SK-N-SH (cell line): Measurements from ENCODE around the gene S100A4. TPM values are rescaled to one million over a fixed set of nuclear protein-coding genes. Genes with fewer than 3 reads are reported as not detected.
"Not testable (repeated sequence)": the region's sequence is repeated elsewhere in the genome, so short reads cannot be mapped to it uniquely, and the experiment has no call there.

Experiments
- CTCF ChIA-PET: fragments of 300-600, 350-600 bp; formaldehyde crosslinking; extraction: SDS; loops from one replicate; lab custom pipeline; 2021; lab: Yijun Ruan, JAX
- POLR2A ChIA-PET: fragments of 350-600 bp; sonication (Branson Sonifier 250); formaldehyde crosslinking; extraction: SDS; loops from one replicate; lab custom pipeline; 2020; ENCODE audit warnings: antibody characterized with exemption, inconsistent platforms; lab: Yijun Ruan, JAX
- DNase-seq: peaks from one replicate; pipeline ENCODE4 v3.0.0; 2012
- H2AFZ ChIP-seq: fragments of 200-600 bp; sonication (generic); 2 replicates; pipeline ENCODE4 v1.8.1; 2016; ENCODE audit warnings: antibody characterized with exemption, mild to moderate bottlenecking, low read depth
- H3F3A ChIP-seq: fragments of 200-600 bp; sonication (generic); replicated peaks from 2 replicates; pipeline ENCODE3; 2016; ENCODE audit warnings: antibody characterized with exemption, mild to moderate bottlenecking; ENCODE audit not compliant: insufficient read depth
- H3K27ac ChIP-seq, 2 experiments: fragments of 200-500 bp in 1 of 2; fragments of 200-600 bp in 1 of 2; sonication (Bioruptor generic) in 1 of 2; sonication (generic), shearing (Covaris generic) in 1 of 2; 2 replicates each; pipeline versions ENCODE4 v1.5.1 to v1.6.1; 2014 to 2016; ENCODE audit warnings: low read depth in 2 of 2, inconsistent platforms in 1 of 2, low read length in 1 of 2, mild to moderate bottlenecking in 1 of 2, mixed read lengths in 1 of 2
- H3K27me3 ChIP-seq: fragments of 200-600 bp; sonication (generic), shearing (Covaris generic); 2 replicates; pipeline ENCODE4 v1.6.1; 2016; ENCODE audit warnings: mixed run types; ENCODE audit not compliant: insufficient read depth
- H3K36me3 ChIP-seq, 2 experiments: fragments of 200-500 bp in 1 of 2; fragments of 200-600 bp in 1 of 2; sonication (Bioruptor generic) in 1 of 2; sonication (generic) in 1 of 2; replicated peaks in 1 of 2; 2 replicates each; pipeline versions ENCODE3 to v1.5.1; 2014 to 2016; ENCODE audit warnings: low read length in 1 of 2, mild to moderate bottlenecking in 1 of 2; ENCODE audit not compliant: insufficient read depth in 2 of 2, control insufficient read depth in 1 of 2
- H3K4me1 ChIP-seq, 2 experiments: fragments of 200-500 bp in 1 of 2; fragments of 200-600 bp in 1 of 2; sonication (Bioruptor generic) in 1 of 2; sonication (generic), shearing (Covaris generic) in 1 of 2; 2 replicates each; pipeline versions ENCODE4 v1.5.1 to v1.6.1; 2014 to 2016; ENCODE audit warnings: low read depth in 1 of 2, low read length in 1 of 2, mixed run types in 1 of 2; ENCODE audit not compliant: insufficient read depth in 2 of 2, control insufficient read depth in 1 of 2
- H3K4me2 ChIP-seq: fragments of 200-600 bp; sonication (generic), shearing (Covaris generic); 2 replicates; pipeline ENCODE4 v1.6.1; 2017; ENCODE audit warnings: mixed run types
- H3K4me3 ChIP-seq, 2 experiments: fragments of 200-500 bp in 1 of 2; fragments of 200-600 bp in 1 of 2; sonication (Bioruptor generic) in 1 of 2; sonication (generic), shearing (Covaris generic) in 1 of 2; 2 replicates each; pipeline versions ENCODE4 v1.5.1 to v1.8.1; 2014 to 2016; ENCODE audit warnings: low read depth in 2 of 2, inconsistent platforms in 1 of 2, low read length in 1 of 2, mild to moderate bottlenecking in 1 of 2, mixed read lengths in 1 of 2, moderate library complexity in 1 of 2
- H3K79me2 ChIP-seq: fragments of 200-600 bp; sonication (generic); 2 replicates; pipeline ENCODE4 v1.8.1; 2017; ENCODE audit warnings: mild to moderate bottlenecking; ENCODE audit not compliant: insufficient read depth
- H3K9ac ChIP-seq: fragments of 200-600 bp; sonication (generic); 2 replicates; pipeline ENCODE4 v1.6.1; 2017; ENCODE audit warnings: mixed run types
- H3K9me2 ChIP-seq: fragments of 200-600 bp; sonication (generic); 2 replicates; pipeline ENCODE4 v1.6.1; 2017; ENCODE audit warnings: mixed run types
- H3K9me3 ChIP-seq: fragments of 200-600 bp; sonication (generic); 2 replicates; pipeline ENCODE4 v1.6.1; 2017; ENCODE audit warnings: mixed run types, mild to moderate bottlenecking, moderate library complexity
- H4K20me1 ChIP-seq: fragments of 200-600 bp; sonication (generic); 2 replicates; pipeline ENCODE4 v1.6.1; 2017; ENCODE audit warnings: mild to moderate bottlenecking, mixed run types; ENCODE audit not compliant: insufficient read depth
- EZH2phosphoT487 ChIP-seq: fragments of 200-600 bp; sonication (generic); IDR thresholded peaks from 2 replicates; pipeline ENCODE4 v1.6.1; 2017; ENCODE audit warnings: low read depth, mixed run types, mild to moderate bottlenecking, antibody characterized with exemption, moderate library complexity, borderline replicate concordance
- FOXM1 ChIP-seq: IDR thresholded peaks from 2 replicates; pipeline ENCODE4 v1.4.0; 2012; ENCODE audit warnings: low read depth, mild to moderate bottlenecking
- POLR2AphosphoS5 ChIP-seq: IDR thresholded peaks from 2 replicates; pipeline ENCODE4 v1.6.1; 2012; ENCODE audit warnings: low read depth, low read length
- RXRA ChIP-seq: IDR thresholded peaks from 2 replicates; pipeline ENCODE4 v1.4.0; 2012; ENCODE audit warnings: low read depth, mild to moderate bottlenecking, borderline replicate concordance
- USF2 ChIP-seq: fragments of 150-350 bp; IDR thresholded peaks from 2 replicates; pipeline ENCODE4 v1.6.1; 2017; ENCODE audit warnings: antibody characterized with exemption, low read length, low read depth, borderline replicate concordance
- WGBS: methylation state at CpG from one replicate; pipeline ENCODE4 v1.1.6; 2017; ENCODE audit warnings: low lambda C conversion rate; 5-methylcytosine and 5-hydroxymethylcytosine counted together
- polyA plus RNA-seq, 3 experiments: library from polyadenylated mRNA; depleted of rRNA; stranded (reverse); fragments of >200 nt; gene quantifications; 2 replicates each; pipeline ENCODE4 v1.2.3, GENCODE V29; 2012

Gene S100A4
- polyA plus RNA-seq, 1 of the 3 experiments (the other 2 are of a cell fraction) = 25.4 TPM

- no peak for TF ChIP-seq FOXM1
- no peak for TF ChIP-seq USF2
- TF ChIP-seq POLR2AphosphoS5 = no peak
- no peak for TF ChIP-seq RXRA
- no peak for TF ChIP-seq EZH2phosphoT487
- TF ChIP-seq, all 33 proteins: peak for 0
These were observed 20.4 kb downstream of the S100A4 start (continued) for GRCh38 chr1:153525088-153525728.

GRCh38 chr1:153522353-153523048, 23.1 kb downstream of the S100A4 start:
- CTCF ChIA-PET = interaction anchor here (0.7 to 2.9 kb wide), 3 partner anchors 11 to 106 kb away, joined by 3 to 27 read pairs (median 3); partner anchors contain the start of gene S100A1

GRCh38 chr1:153521808-153522207, 23.8 kb downstream of the S100A4 start:
- H3K9me3 ChIP-seq, H3K27me3 ChIP-seq, H3F3A ChIP-seq, H3K79me2 ChIP-seq, DNase-seq, H3K9me2 ChIP-seq, H3K36me3 ChIP-seq, H3K9ac ChIP-seq, H4K20me1 ChIP-seq, H3K4me2 ChIP-seq, H3K27ac ChIP-seq, H2AFZ ChIP-seq, H3K4me3 ChIP-seq: not testable (repeated sequence)
- peaks cover 7 to 21% of the 10 kb centered on the region in 2 experiments; a peak in 3 of 4 replicates for H3K4me1 ChIP-seq
- 100% methylated on average over 8 of the region's 37 CpGs for WGBS
- ChIA-PET CTCF (interaction anchor here (0.7 to 2.9 kb wide), 3 partner anchors 11 to 106 kb away, joined by 3 to 27 read pairs (median 13); partner anchors contain the start of gene S100A1), POLR2A (interaction anchor here (1.5 kb wide), 1 partner anchor 112 kb away, joined by 3 read pairs; the partner anchor contains the start of gene CHTOP)

More at GRCh38 chr1:153522353-153523048, 23.1 kb downstream of the S100A4 start:
- H3F3A ChIP-seq, H3K27ac ChIP-seq, H3K4me3 ChIP-seq, H3K27me3 ChIP-seq, H4K20me1 ChIP-seq, H3K9me2 ChIP-seq, DNase-seq, POLR2A ChIA-PET, H3K36me3 ChIP-seq, H3K9me3 ChIP-seq, H3K9ac ChIP-seq, H3K4me2 ChIP-seq, H2AFZ ChIP-seq, H3K79me2 ChIP-seq: not testable (repeated sequence)
- WGBS = 80% methylated on average over 13 of the region's 14 CpGs
- H3K4me1 ChIP-seq = peaks cover 7 to 26% of the 10 kb centered on the region in 2 experiments; a peak in 3 of 4 replicates
